GM04503 (cell line): ENCODE data around the gene DNAJC2.
A peak's percentile ranks its signal among the peaks of the same experiment; 100 is the strongest.
"Not testable (repeated sequence)": the region's sequence is repeated elsewhere in the genome, so short reads cannot be mapped to it uniquely, and the experiment has no call there.

Experiments used
- DNase-seq: peaks from one replicate; pipeline ENCODE4 v3.0.0-alpha.2; 2012; ENCODE audit warnings: low read depth

DNAJC2 gene

GRCh38 chr7:103343332-103343731 is 1.2 kb downstream of the DNAJC2 start:
- DNase-seq: no peak

DNA sequence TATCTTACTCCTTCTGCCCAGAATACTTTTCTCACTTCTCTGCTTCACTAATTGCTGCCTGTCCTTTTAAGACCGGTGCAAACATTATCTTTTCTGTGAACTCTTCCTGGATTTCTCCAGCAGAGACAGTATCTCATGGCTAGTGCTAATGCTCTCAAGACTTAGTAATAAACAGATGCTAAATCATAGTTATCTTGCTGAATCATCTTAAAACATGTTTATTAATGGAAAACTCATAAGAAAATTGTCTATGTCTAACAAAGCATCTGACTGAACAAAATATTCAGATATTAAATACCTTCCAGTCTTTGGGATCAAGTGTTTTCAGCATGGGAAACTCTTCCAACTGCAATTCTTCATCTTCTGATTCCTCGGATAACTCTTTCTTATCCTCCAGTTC is 3.1 kb downstream of the DNAJC2 start:
- DNase-seq: no peak

DNA sequence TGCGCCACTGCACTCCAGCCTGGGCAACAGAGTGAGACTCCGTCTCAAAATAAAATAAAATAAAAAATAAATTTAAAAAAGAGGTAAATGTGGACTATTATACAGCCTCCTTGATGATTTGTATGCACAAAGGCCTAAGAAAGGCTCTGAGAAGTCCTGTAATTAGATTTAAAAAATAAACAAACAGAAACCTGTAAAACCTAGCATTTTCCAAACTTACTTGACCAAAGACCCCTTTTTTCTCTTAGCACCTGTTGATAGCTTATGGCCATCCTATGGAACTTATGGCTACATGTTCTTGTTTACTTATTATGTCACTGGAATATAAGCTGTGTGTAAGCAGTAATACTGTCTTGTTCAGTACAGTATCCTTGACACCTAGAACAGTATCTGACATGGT is 5.7 kb downstream of the DNAJC2 start:
- no peak for DNase-seq

GRCh38 chr7:103336761-103337160 is 7.8 kb downstream of the DNAJC2 start:
- DNase-seq: no peak

DNA sequence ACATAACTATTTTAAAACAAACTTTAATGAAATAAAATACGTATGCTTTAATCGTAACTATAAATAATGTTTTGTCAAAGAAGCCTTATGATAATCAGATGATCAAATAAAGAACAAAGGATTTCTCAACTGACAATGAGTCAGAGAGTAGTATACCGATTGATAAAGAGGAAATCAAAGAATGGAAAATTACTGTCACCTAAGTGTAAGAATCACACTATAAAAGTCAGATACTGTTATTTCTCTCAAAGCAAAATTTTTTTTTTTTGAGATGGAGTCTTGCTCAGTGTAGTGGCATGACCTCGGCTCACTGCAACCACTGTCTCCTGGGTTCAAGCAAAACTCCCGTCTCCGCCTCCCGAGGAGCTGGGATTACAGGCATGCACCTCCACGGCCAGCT is 18.8 kb downstream of the DNAJC2 start:
- no peak for DNase-seq

DNA sequence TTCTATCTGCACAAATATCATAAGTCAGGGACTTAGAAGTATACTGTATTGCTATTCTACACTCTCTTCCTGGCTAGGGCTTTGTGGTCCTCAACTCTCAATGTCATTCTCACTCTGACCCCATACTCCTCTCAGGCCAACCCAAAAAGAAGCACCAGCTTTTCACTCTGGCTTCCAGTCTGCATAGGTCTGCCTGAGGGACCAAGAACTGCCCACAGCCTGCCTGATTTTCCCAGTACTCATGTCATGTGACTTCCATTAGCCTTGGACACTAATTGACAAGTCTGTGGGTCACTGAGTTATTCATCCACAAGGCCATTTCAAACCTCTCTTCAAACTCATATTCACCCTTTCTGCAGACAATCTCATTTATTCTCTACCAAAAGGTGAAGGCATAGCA is 27.6 kb downstream of the DNAJC2 start:
- no peak for DNase-seq

DNA sequence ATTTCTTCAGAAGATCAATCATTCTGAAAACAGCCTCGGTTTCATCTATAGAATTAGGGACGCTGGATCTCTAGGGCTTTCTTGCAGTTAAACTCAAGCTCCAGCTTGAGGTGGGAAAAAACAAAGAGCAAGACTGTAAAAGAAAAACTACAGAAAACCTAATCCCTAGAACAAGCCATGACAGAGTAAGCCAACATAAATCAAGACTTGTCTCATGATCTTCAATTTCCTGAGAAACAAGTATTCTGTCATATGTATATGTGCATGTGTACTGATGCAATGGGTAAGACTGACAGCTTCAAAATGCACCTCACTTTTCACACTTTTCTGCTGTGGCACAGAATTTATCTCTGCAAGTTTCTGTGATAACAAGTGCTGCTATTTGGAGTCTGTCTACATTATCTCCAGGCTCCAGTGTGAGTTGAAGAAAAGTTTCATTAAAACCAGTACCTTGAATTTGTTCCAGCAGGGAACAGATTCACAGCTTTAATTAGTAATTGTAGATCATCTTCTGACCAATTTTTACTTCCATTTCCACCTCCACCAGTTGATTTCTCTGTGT is 28.1 kb downstream of the DNAJC2 start:
- DNase-seq: no peak

DNA sequence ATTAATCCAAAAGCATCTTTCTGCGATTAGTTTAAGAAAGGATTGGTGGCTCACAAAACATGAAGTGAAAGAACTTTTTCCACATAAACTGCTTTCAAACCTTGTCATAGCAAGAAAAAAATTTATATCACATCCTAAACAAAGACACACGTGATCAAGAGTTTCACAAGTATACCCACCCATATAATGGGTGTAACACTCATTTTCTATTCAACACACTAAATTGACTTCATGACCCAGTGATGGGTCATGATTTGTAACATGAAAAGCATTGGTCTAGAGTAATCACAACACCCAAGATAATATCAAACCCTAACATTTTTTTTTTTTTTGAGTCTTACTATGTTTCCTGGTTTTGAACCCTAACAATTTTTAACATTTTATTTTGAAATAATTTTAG is 29.7 kb downstream of the DNAJC2 start:
- DNase-seq: no peak

DNA sequence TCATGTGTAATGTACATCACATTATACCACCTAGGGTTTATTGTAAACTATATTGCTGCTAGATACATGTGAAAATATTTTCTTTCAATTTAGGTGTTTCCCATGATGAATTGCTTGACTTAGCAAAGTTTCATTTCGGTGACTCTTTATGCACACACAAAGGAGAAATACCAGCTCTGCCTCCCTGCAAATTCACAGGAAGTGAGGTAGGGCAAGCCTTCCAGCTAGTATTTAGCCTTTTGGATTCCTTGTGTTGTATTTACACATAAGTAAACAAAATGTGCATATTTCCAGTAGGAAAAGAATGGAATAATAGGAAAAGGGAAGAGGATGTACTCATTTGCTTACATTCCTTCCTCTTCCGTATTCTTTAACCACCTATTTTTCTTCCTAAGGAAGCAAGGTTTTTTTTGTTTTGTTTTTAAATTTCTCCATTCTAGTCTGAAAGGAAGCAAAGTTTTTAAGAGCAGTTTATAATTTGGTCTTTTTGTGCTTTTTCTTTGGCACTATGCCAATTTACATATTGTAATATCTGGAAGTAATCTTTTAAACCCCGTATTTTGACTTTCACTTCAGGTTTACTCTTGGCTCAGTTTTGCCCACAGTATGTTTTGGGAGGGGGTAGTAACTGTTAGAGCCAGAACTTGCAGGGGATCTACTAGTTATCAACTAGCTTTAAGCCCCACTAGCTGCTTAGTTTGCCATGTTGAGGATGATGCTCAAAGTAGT is 36.9 kb downstream of the DNAJC2 start:
- DNase-seq: no peak

DNA sequence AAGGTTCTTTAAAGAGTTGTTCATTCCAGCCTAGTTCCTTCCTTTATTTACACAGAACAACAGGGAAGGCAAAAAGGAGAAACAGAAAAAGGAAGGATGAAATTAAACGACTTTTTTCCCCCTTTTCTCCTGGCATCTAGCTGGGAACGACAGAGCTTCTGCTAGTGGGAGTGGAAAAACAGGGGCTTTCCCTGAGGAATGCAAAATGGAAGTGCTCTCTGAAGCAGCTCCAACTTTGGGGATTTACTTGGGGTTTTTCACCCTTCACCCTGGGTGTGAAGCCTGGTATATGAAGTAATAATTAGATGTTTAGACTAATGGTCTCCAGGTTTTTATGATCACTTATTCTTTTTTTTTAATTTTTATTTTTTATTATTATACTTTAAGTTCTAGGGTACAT is 43.1 kb downstream of the DNAJC2 start:
- no peak for DNase-seq

DNA sequence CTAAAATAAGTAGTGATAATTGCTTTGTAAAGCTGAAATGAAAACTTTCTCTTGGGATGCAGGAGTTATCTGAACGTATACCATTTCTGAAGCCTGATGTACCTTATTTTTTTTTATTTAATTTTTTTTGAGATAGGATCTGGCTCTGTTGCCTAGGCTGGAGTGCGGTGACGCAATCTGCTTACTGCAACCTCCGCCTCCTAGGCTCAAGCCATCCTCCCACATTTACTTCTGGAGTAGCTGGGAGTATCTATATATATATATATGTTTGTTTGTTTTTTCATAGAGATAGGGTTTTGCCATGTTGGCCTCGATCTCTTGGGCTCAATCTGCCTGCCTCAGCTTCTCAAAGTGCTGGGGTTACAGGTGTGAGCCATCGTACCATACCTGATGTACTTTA is 44.9 kb downstream of the DNAJC2 start:
- DNase-seq: no peak

GRCh38 chr7:103297837-103298179 is 46.8 kb downstream of the DNAJC2 start:
- DNase-seq: no peak

- peak; percentile 53 for DNase-seq
Observed at GRCh38 chr7:103296901-103297836, 47.4 kb downstream of the DNAJC2 start, which contains the start of gene PMPCB. Gene PMPCB (plus strand): TSS chr7:103297435. CDS start chr7:103297460, 25 bp downstream.

DNA sequence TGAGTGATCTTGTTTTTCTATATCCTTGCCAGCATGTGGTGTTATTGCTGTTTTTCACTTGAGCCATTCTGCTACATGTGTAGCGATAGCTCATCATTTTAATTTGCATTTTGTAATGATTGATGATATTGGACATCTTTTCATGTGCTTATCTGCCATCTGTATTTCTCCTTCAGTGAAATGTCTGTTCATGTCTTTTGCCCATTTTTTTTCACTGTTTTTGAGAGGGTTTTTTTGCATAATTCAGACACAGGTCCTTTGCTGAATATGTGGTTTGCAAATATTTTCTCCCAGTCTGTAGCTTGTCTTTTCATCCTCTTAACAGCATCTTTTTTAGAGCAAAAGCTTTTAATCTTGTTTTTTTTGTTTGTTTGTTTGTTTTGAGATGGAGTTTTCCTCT is 51.0 kb downstream of the DNAJC2 start:
- no peak for DNase-seq

- no peak for DNase-seq
Observed at GRCh38 chr7:103292122-103292521, 52.4 kb downstream of the DNAJC2 start.

GRCh38 chr7:103282802-103283427 is 61.7 kb downstream of the DNAJC2 start:
- not testable (repeated sequence) for DNase-seq

DNA sequence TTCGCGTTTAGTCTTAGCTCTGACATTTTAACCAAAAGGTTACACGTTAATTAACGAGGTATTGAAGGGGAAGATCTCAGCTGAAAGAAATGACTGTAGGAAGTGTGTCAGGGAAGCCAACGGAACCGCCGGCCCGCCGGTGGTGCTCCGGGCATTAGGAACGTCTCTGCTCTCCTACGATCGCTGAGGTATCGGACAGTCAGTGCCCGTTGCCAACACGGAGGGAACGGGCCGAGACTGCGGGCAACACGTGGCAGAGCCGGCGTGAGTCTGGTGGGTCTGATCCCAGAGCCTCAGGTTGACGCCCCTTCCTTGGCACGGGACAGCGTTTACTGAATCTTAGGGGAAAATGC is 63.8 kb downstream of the DNAJC2 start:
- not testable (repeated sequence) for DNase-seq

DNA sequence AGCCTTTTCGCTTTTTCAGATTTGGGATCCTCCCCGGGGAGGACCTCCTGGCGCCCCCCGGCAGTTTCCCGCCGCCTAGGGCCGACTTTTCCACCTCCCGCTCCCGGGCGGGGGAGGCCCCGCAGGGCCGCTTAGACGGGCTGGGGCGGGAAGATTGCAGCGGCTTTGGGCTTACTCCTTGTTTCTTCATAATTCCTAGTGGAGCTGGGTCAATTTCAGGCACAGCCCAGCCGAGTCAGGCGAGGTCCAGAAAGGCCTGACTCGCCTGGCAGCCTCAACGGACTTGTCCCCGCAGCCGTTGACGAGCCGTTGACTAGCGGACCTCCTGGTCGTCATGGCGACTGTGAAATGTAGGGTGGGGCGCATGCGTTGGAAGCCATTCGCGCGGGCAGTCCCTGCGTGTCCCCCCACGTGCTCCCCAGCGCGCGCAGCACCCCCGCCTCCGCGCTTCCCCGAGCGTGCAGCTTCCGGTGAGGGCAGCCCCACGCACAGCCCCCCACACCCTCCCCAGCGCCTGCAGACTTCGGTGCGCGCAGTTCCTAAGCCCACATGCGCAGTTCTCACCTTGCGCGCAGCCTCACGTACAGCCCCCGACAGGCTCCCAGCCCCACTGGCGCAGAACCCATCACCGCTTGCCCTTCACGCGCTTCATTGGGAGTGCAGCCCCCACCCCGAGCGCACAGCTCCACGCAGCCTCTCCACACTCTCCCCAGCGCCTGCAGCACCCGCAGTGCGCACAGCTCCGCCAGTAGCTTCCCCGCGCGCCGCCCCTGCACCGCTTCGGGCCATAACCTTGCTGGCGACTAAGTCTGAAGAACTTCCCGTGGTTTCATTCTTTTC is 64.4 kb downstream of the DNAJC2 start:
- DNase-seq: not testable (repeated sequence)

DNA sequence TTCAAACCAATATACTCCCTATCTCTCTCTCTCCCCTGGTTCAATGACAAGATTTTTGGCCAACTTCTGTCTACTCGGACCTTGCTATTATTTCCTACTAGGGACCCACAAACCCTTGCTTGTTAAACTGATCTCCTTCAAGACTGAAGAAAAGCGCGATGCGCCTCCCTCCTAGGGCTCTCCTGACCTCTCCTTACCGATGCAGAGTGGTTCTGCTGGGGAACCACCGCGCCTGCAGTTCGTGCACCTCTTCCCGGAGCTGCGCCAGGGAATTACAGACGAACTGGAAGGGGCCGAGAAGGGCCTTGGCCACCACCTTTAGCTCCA is 65.0 kb downstream of the DNAJC2 start:
- DNase-seq: not testable (repeated sequence)

- not testable (repeated sequence) for DNase-seq
Observed at GRCh38 chr7:103278195-103278594, 66.4 kb downstream of the DNAJC2 start.

DNA sequence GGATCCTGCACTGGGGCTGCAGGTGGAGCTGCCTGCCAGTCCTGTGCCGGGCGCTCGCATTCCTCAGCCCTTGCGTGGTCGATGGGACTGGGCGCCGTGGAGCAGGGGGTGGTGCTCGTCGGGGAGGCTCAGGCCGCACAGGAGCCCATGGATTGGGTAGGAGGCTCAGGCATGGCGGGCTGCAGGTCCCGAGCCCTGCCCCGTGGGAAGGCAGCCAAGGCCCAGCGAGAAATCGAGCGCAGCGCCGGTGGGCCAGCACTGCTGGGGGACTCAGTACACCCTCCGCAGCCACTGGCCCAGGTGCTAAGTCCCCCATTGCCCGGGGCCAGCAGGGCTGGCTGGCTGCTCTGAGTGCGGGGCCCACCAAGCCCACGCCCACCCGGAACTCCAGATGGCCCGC is 69.7 kb downstream of the DNAJC2 start:
- not testable (repeated sequence) for DNase-seq

GRCh38 chr7:103273374-103273773 is 71.2 kb downstream of the DNAJC2 start:
- not testable (repeated sequence) for DNase-seq
